Midbrain (tissue), 1 donor: ENCODE measurements around the gene DYDC2.

Source experiments
- DNase-seq: peaks from one replicate; lab custom pipeline; 2025; lab: John Stamatoyannopoulos, UW

Gene DYDC2

DNA sequence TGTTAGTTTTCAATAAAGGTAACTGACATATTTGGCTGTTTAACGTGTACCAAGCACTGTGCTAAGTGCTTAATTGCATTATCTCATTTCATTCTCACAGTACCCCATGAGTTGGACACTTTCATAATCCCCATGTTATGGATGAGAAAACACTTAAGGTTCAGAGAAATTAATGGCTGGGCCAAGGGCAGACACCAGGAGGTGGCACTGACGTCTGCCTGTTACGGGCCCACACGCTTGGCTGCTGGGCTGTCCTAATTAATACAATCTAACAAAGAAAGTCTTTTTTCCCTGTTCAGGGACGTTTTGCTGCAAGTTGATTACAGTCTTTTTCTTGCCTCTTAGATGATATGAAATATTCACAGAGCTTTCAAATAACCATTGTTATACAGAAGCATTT, 16.1 kb downstream of the DYDC2 start:
- DNase-seq: peak; percentile 9

DNA sequence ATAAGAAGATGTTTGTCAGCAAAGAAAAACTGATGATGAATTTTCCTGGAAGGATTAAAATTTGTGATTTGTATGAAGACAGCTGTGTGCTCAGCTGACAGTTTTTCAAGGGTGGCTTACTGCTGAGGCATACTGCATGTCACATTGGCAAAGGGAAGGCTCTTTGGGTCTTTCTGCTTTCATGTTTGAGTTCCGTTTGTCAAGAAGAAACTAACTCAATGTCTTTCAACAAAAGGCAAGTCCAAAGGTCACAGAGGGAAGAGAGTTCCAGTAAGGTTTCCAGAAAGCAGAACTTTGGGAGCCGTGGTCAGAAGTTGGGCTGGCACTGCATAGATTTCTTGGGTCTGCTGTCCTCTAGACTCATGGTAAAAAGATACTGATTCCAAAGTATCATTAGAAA, 16.9 kb downstream of the DYDC2 start:
- no peak for DNase-seq

DNA sequence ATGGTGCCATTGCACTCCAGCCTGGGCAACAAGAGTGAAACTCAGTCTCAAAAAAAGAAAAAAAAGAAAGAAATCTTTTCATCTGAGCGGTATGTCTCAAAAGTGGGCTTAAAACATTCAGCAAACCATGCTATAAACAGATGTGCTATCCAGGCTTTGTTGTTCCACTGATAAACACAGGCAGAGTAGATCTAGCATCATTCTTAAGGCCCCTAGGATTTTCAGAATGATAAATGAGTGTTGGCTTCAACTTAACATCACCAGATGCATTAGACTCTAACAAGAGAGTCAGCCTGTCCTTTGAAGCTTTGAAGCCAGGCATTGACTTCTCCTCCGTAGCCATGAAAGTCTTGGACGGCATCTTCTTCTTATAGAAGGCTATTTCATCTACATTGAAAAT, 23.1 kb downstream of the DYDC2 start:
- DNase-seq: no peak

DNA sequence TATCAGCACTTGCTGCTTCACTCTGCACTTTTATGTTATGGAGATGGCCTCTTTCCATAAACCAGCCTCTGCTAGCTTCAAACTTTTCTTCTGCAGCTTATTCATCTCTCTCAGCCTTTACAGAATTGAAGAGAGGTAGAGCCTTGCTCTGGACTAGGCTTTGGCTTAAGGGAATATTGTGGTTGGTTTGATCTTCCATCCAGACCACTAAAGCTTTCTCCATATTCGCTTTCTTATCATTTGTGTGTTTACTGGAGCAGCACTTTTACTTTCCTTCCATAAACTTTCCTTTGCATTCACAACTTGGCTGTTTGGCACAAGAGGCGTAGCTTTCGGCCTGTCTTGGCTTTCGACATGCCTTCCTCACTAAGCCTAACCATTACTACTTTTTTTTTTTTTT, 23.6 kb downstream of the DYDC2 start:
- DNase-seq: no peak

DNA sequence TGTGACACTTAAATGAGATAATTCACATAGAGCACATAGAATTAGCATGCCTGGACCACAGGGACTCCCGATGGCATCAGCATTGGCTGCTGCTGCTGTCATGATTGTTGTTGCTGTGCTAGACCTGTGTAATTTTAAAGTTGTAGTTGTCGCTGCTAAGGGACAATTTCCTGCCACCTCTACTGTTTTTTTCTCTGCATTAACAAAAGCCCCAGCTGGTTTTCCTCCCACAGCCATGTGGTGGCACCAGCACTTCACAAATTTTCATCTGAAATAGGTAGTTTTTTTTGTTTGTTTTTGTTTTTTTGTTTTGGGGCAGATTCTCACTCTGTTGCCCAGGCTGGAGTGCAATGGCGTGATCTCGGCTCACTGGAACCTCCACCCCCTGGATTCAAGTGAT, 26.4 kb downstream of the DYDC2 start:
- DNase-seq: peak; percentile 46

DNA sequence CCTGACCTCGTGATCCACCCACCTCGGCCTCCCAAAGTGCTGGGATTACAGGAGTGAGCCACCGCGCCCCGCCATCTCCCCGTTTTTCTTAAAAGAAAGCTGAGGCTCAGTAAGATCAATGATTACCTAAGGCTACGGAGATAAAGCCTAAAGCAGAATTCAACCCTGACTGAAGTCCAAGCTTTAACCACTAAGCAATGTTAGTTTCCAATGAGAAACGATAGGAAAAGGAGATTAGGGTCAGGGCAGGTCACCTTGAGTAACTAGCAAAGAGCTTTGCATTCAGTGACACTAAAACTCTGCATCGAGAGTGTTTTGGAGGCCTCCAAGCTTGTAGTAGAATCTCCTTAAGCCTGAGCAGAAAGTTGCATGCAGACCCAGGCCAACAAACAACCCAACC, 34.2 kb downstream of the DYDC2 start:
- DNase-seq: no peak

DNA sequence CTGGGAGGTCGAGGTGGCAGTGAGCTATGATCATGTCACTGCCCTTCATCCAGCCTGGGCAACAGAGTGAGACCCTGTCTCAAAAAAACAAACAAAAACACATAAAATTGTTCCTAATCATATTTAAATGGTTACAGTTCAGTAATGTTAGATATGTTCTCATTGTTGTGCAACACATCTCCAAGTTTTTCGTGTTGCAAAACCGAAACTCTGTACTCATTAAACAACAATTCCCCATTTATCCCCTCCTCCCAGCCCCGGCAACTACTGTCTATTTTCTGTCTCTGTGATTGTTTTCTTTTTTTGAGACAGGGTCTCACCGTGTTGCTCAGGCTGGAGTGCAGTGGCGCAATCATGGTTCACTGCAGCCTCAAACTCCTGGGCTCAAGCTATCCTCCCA, 35.7 kb downstream of the DYDC2 start:
- DNase-seq: no peak

DNA sequence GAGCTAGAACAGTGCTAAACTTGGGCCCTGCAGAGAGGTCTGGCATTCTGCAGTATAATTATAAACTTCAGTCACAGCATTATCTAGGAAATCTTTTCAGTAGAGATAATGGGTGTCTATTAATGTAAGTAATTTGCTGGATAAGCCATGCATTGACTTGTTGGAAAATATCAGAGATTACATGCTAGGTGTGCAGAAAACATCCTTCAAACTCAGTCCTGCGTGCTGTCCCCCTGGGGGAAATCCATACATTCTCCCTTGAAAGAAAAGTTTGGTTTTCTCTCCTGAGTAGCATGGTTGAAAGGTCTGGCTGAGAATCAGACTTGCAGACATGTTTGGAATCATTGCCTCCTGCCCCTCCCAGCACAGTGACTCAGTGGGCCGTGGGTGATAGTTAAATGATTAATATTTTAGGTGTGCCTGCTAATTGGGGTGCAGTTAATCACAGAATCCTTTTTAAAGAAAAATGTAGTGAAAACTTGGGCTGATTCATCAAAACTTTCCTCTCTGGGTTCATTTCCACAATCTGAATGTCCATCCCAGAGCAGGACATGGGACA, 37.9 kb downstream of the DYDC2 start:
- no peak for DNase-seq

DNA sequence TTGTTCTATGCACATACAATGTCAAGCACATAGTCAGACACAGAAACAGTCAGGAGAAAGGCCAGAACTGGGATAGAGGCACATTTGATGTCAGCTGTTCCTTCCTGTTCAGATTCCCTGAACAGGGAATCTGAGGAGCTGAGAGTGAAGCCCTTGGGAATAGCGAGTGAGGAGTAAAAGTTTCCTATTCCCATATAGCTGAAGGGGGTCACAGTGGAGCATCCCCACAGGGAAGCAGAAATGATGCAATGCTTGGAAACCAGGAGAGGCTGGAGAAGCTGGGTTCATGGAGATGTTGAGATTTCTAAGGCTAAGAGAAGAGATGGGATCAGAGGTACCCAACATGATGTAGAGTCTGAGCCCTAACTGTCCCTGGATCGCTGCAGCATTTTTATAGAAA, 40.4 kb downstream of the DYDC2 start:
- no peak for DNase-seq

DNA sequence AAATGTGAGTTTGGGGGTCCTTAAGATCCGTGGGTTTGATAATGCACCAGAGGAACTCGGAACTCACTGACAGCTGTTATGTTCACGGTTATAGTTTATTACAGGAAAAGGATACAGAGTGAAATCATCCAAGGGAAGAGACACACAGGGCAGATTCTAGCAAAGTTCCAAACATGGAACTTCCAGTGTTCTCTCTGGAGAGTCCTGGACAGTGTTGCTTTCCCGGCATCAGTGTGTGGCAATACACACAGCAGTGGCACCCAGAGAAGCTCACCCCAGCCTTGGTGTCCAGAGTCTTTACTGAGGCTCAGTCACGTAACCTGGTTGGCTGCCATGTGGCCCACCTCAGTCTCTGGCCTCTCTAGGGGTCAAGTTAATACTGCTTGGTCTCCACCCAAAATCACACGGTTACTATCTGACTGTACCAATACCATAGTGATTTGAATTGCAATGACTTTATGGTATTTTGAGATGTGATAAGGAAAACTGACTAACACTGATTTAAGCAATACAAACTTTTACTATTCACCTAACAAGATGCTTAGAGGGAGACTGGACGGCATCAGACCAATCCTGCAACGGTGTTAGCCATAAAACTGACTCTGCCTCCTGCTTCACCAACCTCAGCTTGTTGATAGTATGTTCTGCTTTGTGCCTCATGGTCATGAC, 43.7 kb downstream of the DYDC2 start:
- DNase-seq: no peak

DNA sequence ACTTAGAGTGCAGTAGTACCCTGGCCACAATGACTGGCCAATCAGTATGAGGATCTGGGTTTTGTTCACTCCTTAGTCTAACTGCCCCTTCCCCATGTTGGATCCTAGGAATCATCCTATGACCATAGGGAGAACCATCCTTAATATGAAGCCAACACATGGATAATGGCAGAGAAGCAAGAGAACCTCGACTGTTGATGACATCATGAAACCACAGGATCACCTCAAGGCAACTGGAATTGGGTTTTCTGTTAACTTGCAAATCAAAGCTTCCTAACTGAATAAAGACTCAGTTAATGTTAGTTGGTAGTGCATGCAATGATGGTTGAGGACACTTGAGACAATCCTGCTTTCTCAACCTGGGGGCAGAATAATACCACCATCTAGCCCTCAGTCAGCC, 48.5 kb downstream of the DYDC2 start:
- DNase-seq: no peak

DNA sequence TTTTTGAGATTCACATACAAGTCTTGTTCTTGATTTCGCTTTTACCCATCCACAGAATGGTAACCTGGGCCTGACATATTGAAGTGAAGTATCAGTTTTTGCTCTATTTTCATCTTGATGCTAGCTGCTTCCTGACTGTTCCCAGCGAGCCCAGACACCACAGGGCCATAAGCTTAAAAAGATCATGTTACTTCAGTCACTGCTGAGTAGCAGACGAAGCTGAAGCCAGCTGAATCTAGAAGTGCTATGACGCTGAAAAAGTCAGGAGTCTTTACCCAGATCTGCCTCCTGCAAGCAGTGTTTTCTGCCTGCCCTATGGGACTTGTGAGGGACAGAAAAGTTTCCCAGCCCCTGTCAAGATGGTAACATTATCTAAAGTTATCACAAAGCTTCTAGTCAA, 49.0 kb downstream of the DYDC2 start:
- peak; percentile 23 for DNase-seq

DNA sequence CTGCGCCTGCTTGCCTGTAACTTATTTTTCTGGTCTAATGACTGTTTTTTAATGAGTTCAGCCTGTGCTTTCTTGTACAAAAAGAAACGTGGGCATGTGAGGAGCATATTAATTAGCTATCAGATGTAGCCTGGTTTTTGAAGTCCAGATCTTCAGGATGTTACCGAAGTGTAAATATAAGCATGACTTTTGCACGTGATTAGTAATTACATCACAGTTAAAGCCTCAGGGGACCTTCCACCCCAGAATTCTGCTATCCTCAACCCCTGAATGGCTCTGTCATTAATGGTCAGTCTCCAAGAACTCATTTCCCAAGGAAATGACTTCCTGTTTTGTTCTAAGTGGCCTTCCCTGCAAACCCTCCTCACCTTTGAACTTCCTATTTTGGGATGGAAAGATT, 49.6 kb downstream of the DYDC2 start:
- no peak for DNase-seq

DNA sequence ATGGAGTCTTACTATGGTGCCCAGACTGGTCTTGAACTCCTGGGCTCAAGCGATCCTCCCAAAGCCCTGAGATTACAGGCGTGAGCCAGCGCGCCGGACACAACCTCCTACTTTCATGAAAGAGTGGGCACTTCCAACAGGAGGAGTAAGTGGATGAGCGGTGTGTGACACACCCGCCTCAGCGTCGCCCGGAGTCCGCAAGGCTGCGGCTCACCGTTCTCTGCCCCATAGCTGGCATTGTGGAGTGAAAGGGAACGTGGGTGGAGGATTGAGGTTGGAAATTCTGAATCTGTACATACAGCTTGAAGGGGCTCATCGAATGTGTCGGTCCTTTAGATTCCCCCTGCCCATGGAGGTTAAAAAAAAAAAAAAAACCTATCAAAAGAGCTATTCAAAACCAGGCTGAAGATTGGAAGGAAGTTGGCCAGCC, 51.2 kb downstream of the DYDC2 start:
- peak; percentile 31 for DNase-seq

DNA sequence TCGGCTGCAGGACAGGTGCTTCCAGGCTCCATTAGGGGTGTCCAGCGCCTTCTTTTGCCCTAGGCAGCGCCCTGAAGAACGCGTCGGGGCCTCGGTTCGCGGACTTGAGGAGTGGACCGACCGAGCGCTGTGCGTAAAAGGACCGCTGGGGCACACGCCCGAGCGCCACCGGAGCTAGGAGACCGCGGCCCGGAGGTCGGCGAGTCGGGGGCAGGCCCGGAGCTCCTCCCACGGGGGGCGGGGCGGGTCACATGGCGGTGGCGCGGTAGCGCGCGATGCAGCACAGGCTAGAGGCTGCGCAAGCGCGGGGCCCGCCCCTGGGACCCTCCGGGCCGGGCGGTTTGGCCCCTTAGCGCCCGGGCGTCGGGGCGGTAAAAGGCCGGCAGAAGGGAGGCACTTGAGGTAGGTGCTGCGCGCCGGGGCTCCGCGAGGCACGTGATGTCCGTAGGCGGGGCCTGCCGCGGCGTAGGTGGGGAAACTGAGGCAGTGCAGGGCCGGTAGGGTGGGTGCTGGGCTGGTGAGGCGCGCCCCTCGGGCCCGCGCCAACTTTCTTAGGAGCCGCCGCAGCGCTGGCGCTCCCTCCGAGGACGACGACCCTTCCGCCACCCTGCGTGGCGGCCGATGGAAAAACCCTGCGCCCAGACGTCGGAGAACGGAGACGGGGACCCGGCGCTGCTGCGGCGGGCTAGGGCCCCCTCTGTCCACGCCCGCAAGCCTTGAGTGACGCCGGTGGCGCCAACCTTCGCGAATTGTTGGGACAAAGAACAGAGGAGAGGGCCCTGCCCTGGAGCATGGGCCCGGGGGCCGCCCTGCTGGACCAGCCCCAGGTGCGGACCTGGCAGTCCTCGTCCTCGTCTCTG, 51.9 kb downstream of the DYDC2 start, which contains the start of gene PRXL2A:
Gene PRXL2A, plus strand, starts transcription at position 310 of the 860 bp plus-strand sequence. CDS start 11,917 bp downstream, outside the sequence.
- peak; percentile 79 for DNase-seq

DNA sequence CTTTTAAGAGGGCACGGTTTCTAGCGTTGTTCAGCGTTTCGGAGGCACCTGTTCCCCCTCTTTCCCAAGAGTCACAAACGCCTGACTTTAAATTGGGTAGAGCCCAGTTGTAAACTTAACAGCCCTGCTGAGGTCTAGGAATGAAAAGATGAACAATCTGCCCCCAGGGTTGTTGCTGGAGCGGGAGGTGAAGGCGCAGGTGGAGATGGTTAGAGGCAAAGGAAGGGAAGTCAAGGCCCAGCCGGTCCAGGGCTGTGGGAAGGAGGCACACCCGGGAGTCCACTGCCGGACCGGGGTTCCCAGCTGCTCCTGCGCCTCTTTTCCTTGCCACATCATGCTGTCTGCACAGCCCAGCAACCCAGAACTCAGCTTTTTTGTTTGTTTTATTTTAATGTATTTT, 52.5 kb downstream of the DYDC2 start:
- DNase-seq: no peak

DNA sequence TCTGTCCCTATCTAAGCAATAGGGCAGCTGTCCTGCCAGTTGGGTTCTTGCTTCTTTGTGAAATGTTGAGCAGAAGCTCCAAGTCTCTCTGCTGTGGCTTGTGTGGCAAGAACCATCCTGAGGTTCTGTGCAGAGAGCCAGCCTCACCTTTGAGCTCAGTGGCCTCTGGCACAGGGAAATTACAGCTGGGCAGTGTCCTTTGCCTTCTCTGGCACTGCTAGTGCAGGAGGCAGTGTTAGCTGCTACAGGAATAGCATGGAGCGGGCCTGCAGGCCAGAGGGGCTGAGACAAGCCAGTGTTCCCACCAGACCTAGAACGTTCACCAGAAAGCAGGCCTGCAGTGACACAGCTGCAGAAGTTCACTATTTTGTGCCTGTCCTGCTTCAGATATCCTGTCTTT, 53.5 kb downstream of the DYDC2 start:
- DNase-seq: no peak

DNA sequence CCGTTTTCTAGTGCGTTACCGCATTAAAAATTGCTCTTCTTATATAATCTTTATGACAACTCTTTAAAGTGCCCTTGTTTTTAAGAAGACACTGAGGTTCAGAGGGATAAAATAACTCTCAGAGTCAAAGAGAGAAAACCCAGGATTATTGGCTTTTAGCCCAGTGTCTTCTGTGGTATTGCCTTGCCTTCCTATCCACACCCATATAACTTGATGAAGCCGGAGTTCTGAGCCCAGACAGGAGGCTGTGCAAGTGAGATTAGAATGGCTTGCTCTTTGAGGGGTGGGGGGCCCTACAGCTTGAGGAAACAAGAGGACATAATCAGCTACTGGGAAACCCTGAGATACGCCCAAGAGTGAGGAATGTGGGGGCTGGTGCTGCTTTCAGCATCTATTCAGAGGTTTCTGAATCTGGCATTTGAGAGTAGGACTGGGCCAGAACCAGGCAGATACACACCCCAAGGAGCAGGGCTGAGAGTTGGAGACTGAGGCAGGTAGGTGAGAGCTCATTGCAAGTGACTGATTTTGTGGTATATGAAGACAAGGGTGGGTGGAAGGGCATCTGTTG, 54.1 kb downstream of the DYDC2 start:
- no peak for DNase-seq

DNA sequence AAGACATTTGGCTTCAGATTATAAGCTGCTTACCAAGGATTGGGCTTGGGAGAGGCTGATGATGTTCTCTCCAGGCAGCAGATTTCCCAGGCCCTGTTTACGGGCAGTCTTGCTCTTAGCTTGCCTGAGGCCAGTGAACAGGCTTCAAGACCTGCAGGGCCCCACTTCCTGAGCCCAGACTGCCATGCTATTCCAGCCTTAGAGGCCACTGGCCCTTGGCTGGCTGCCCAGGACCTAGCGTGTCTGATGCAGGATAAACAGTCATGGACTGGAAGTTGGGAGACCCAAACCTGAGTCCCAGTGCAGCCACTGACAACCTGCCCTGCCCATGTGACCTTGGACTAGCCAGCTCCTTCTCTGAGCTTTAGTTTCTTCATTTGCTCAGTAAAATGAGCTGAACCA, 54.7 kb downstream of the DYDC2 start:
- no peak for DNase-seq

DNA sequence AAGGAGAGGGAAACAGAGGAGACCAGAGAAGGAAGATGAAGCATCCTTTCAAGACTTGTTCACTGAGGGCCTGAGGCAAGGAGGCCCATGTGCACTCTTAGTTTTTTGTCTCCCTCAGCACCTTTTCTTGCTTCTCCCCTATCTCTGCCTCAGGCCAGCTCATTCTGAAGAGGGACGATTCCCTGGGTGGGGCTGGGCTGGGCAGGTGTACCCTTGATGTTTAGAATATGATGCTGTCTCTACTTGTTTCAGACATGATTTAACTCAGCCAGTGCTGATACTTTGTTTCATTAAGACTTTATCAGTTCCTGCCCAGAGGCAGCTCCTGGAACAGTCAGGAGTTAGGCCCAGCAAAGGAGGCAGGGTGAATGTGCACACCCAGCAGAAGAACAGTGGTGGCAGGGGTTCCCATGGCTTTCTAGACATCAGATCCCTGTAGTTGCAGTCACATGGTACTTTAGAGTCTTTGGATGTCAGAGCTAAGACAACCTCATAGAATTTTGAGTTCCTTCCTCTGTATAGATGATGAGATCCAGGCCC, 55.2 kb downstream of the DYDC2 start:
- no peak for DNase-seq

DNA sequence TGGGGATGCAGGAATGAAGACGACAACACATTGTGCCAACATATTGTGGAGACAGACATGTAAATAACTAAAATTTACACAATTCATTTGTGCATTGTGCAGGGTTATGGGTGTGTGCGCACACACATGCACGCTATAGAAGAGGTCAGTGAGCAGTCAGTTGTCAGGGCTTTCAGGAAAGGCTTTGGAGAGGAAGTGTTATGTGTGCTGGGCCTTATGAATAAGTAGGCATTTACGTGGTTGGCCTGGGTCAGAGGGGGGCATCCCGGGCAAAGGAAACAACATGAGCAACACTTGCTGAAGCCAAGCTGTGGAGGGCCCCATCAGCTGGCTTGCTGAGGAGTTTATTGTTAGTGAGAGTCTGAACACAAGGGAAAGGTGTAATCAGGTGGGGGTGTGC, 55.9 kb downstream of the DYDC2 start:
- no peak for DNase-seq

DNA sequence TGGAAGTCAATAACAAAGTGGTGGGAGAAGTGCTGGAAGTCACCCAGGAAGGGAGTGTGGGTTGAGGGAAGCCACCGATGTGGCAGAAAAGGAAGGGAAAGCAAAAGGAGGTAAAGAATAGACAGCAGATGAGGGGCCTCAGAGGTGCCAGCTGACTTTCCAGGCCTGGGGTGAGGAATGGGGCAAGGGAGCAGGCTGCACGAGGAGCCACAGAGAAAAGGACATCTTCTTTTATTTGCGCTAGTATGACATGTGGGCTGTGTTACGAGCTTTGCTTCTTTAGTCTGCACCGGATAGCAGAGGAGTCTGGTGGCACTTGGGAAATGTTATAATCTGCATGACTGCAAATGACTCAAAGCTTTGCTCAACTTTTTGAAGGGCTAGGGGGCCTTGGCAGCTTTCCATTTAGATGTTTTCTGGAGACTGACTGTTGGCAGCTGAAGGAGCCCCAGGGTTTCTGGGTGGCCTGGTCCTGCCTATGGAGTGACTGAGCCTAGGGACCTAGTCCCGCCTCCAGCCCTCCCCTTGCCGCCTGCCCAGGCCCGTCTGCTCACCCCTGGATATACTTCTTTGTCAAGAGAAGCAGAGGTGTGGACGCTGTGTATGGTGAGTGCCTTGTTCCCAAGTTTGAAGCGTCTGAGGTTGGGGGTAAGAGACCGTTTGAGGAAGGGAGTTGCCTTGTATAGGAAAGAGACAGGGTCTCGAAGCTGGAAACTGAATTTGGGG, 56.9 kb downstream of the DYDC2 start:
- no peak for DNase-seq
